Measurements from ENCODE around the gene SLC6A12.

The SLC6A12 gene

GRCh38 chr12:184811-185575 is 29.0 kb downstream of the SLC6A12 start:
- no peak for TF ChIP-seq CTCF (IDR thresholded peaks at IDR 0.05; ENCODE audit: insufficient read depth, missing control alignments)
- DNase-seq (ENCODE audit: insufficient read length, low spot score) (no peak), FAIRE-seq (no peak)

- DNase-seq (ENCODE audit: insufficient read length, low spot score) (no peak), FAIRE-seq (no peak)
- TF ChIP-seq CTCF (IDR thresholded peaks at IDR 0.05; ENCODE audit: insufficient read depth, missing control alignments), result no peak
Observed at GRCh38 chr12:182381-182892, 31.5 kb downstream of the SLC6A12 start.

- TF ChIP-seq CTCF (IDR thresholded peaks at IDR 0.05; ENCODE audit: insufficient read depth, missing control alignments), result no peak
- DNase-seq (ENCODE audit: insufficient read length, low spot score) (no peak), FAIRE-seq (no peak)
Observed at GRCh38 chr12:181921-182320, 32.0 kb downstream of the SLC6A12 start.

- FAIRE-seq, result no peak
- no peak for DNase-seq (ENCODE audit: insufficient read length, low spot score)
- TF ChIP-seq CTCF (IDR thresholded peaks at IDR 0.05; ENCODE audit: insufficient read depth, missing control alignments), result no peak
Observed at GRCh38 chr12:180445-180844, 33.5 kb downstream of the SLC6A12 start.

- FAIRE-seq (no peak), DNase-seq (ENCODE audit: insufficient read length, low spot score) (no peak)
- no peak for TF ChIP-seq CTCF (IDR thresholded peaks at IDR 0.05; ENCODE audit: insufficient read depth, missing control alignments)
Observed at GRCh38 chr12:179885-180284, 34.1 kb downstream of the SLC6A12 start.

GRCh38 chr12:179131-179884 is 34.6 kb downstream of the SLC6A12 start:
- TF ChIP-seq CTCF (IDR thresholded peaks at IDR 0.05; ENCODE audit: insufficient read depth, missing control alignments), result no peak
- no peak for DNase-seq (ENCODE audit: insufficient read length, low spot score)
- FAIRE-seq, result no peak

GRCh38 chr12:178829-179109 is 35.2 kb downstream of the SLC6A12 start:
- no peak for FAIRE-seq
- TF ChIP-seq CTCF (IDR thresholded peaks at IDR 0.05; ENCODE audit: insufficient read depth, missing control alignments), result no peak
- no peak for DNase-seq (ENCODE audit: insufficient read length, low spot score)
